Keratinocyte (primary cell): Measurements from ENCODE around the gene FCRL1. TPM values are rescaled to one million over a fixed set of nuclear protein-coding genes. Genes with fewer than 3 reads are reported as not detected.

Experiments
- DNase-seq: peaks from one replicate; pipeline ENCODE4 v3.0.0-alpha.2; 2011; ENCODE audit warnings: low read depth, missing footprints, low spot score
- FAIRE-seq: peaks from 2 replicates; lab custom pipeline; 2011; peaks lifted over from hg19 to GRCh38; lab: Jason Lieb, UNC
- H2AFZ ChIP-seq: 2 replicates; pipeline ENCODE4 v1.6.0; 2012; ENCODE audit warnings: low read length, control low read depth, inconsistent platforms; ENCODE audit not compliant: control insufficient read depth
- H3K27ac ChIP-seq: 2 replicates; pipeline ENCODE4 v1.5.1; 2011; ENCODE audit warnings: low read length; ENCODE audit not compliant: control insufficient read depth, insufficient read depth
- H3K27me3 ChIP-seq: 3 replicates; pipeline ENCODE4 v1.6.0; 2011; ENCODE audit warnings: low read length; ENCODE audit not compliant: control insufficient read depth, insufficient read depth; ENCODE audit errors: extremely low read depth
- H3K36me3 ChIP-seq, 2 experiments: 2 replicates in 1 of 2; 3 replicates in 1 of 2; pipeline ENCODE4 v1.5.1; 2011; ENCODE audit warnings: low read length in 2 of 2, mild to moderate bottlenecking in 1 of 2; ENCODE audit not compliant: control insufficient read depth in 2 of 2, insufficient read depth in 2 of 2; ENCODE audit errors: extremely low read depth in 1 of 2
- H3K4me1 ChIP-seq: 3 replicates; pipeline ENCODE4 v1.5.1; 2011; ENCODE audit warnings: low read length; ENCODE audit not compliant: control insufficient read depth, insufficient read depth; ENCODE audit errors: extremely low read depth
- H3K4me2 ChIP-seq: 3 replicates; pipeline ENCODE4 v1.6.0; 2011; ENCODE audit warnings: low read depth, low read length; ENCODE audit not compliant: control insufficient read depth, insufficient read depth; ENCODE audit errors: extremely low read depth
- H3K4me3 ChIP-seq, 3 experiments: fragments of 200-600 bp in 1 of 3; sonication (generic) in 1 of 3; 2 replicates in 2 of 3; 3 replicates in 1 of 3; pipeline ENCODE4 v1.5.1; 2011 to 2016; ENCODE audit warnings: low read length in 3 of 3, mild to moderate bottlenecking in 3 of 3, control low read depth in 2 of 3, inconsistent platforms in 1 of 3, low read depth in 1 of 3, mixed read lengths in 1 of 3, mixed run types in 1 of 3, moderate library complexity in 1 of 3; ENCODE audit not compliant: control insufficient read depth in 2 of 3, insufficient read depth in 2 of 3; ENCODE audit errors: extremely low read depth in 1 of 3
- H3K79me2 ChIP-seq: 2 replicates; pipeline ENCODE4 v1.6.0; 2012; ENCODE audit warnings: low read length; ENCODE audit not compliant: control insufficient read depth, insufficient read depth
- H3K9ac ChIP-seq: 3 replicates; pipeline ENCODE4 v1.6.0; 2011; ENCODE audit warnings: low read length; ENCODE audit not compliant: control insufficient read depth, insufficient read depth; ENCODE audit errors: extremely low read depth
- H3K9me1 ChIP-seq: 3 replicates; pipeline ENCODE4 v1.6.0; 2011; ENCODE audit warnings: low read length; ENCODE audit not compliant: control insufficient read depth, insufficient read depth; ENCODE audit errors: extremely low read depth
- H3K9me3 ChIP-seq: 2 replicates; pipeline ENCODE4 v1.5.1; 2012; ENCODE audit warnings: low read depth, low read length; ENCODE audit not compliant: control insufficient read depth
- H4K20me1 ChIP-seq: 3 replicates; pipeline ENCODE4 v1.6.0; 2011; ENCODE audit warnings: low read length; ENCODE audit not compliant: control insufficient read depth, insufficient read depth; ENCODE audit errors: extremely low read depth
- CTCF ChIP-seq, 3 experiments: IDR thresholded peaks in 1 of 3; conservative IDR thresholded peaks in 1 of 3; optimal IDR thresholded peaks in 1 of 3; 2 replicates in 2 of 3; 3 replicates in 1 of 3; pipeline versions ENCODE3 to v1.5.1; 2011; ENCODE audit warnings: low read length in 3 of 3, mild to moderate bottlenecking in 3 of 3, moderate library complexity in 2 of 3, control low read depth in 1 of 3, inconsistent platforms in 1 of 3; ENCODE audit not compliant: insufficient read depth in 2 of 3; ENCODE audit errors: extremely low read depth in 1 of 3
- EZH2 ChIP-seq: IDR thresholded peaks from one replicate; pipeline ENCODE4 v1.6.1; 2012; ENCODE audit warnings: inconsistent platforms, mild to moderate bottlenecking, low read length, moderate library complexity
- dilution Hi-C: fragments of 300-500 bp; cut with MboI; formaldehyde crosslinking; loops from one replicate; pipeline ENCODE4 v1.7.0; 2020; ENCODE audit warnings: low sequenced_read_pairs; ENCODE audit not compliant: extremely low pct_ligation_motif_present
- polyA plus RNA-seq, 5 experiments: library from polyadenylated mRNA; depleted of rRNA in 3 of 5; stranded (reverse) in 3 of 5; stranded (forward) in 1 of 5; unstranded in 1 of 5; fragments of >200 nt; gene quantifications; 1 replicate in 1 of 5; 2 replicates in 3 of 5; 3 replicates in 1 of 5; pipeline versions ENCODE4 v1.2.1 to v1.2.3, GENCODE V29; 2011 to 2012; ENCODE audit warnings: missing spikeins in 2 of 5, low read depth in 1 of 5, low replicate concordance in 1 of 5

FCRL1 gene
- polyA plus RNA-seq, 1 donor (not counting 4 experiments of a cell fraction or from before 2014, with no cell fraction given), result not detected

GRCh38 chr1:157758018-157758417 is 61.9 kb downstream of the FCRL1 start:
- FAIRE-seq, result no peak
- Histone ChIP-seq H2AFZ (no peak overlapping the region), H3K9me1 (no peaks in the 10 kb centered on the region), H3K4me3 (no peak overlapping the region), H3K27ac (no peak overlapping the region), H3K36me3 (no peaks in the 10 kb centered on the region), H3K9ac (no peak overlapping the region), H3K27me3 (no peaks in the 10 kb centered on the region), H3K79me2 (no peaks in the 10 kb centered on the region), H4K20me1 (no peaks in the 10 kb centered on the region), H3K4me2 (no peak overlapping the region), H3K9me3 (no peaks in the 10 kb centered on the region), H3K4me1 (no peaks in the 10 kb centered on the region)
- TF ChIP-seq EZH2 (no peak), CTCF (optimal IDR thresholded peaks at IDR 0.05 in 1 of 3, IDR thresholded peaks at IDR 0.05 in 1 of 3, conservative IDR thresholded peaks at IDR 0.05 in 1 of 3; ENCODE audit: extremely low read depth in 1 of 3, insufficient read depth in 2 of 3, low read length in 3 of 3) (no peak)
- no peak for DNase-seq
- dilution Hi-C loops, result no loop called here

GRCh38 chr1:157753611-157754010 is 66.3 kb downstream of the FCRL1 start:
- no peak overlapping the region for H3K27ac ChIP-seq
- no peak overlapping the region for H2AFZ ChIP-seq
- H3K9me3 ChIP-seq, result no peaks in the 10 kb centered on the region
- no peaks in the 10 kb centered on the region for H3K79me2 ChIP-seq
- DNase-seq, result no peak
- H4K20me1 ChIP-seq, result no peaks in the 10 kb centered on the region
- TF ChIP-seq CTCF (optimal IDR thresholded peaks at IDR 0.05 in 1 of 3, IDR thresholded peaks at IDR 0.05 in 1 of 3, conservative IDR thresholded peaks at IDR 0.05 in 1 of 3; ENCODE audit: extremely low read depth in 1 of 3, insufficient read depth in 2 of 3, low read length in 3 of 3) (no peak), EZH2 (no peak)
- no peaks in the 10 kb centered on the region for H3K4me1 ChIP-seq
- dilution Hi-C loops, result no loop called here
- no peaks in the 10 kb centered on the region for H3K36me3 ChIP-seq
- no peak overlapping the region for H3K4me2 ChIP-seq
- FAIRE-seq, result no peak
- no peaks in the 10 kb centered on the region for H3K9me1 ChIP-seq
- no peaks in the 10 kb centered on the region for H3K27me3 ChIP-seq
- H3K9ac ChIP-seq, result no peak overlapping the region
- no peak overlapping the region for H3K4me3 ChIP-seq
